Keratinocyte (primary cell): ENCODE data around the gene CD4. TPM values are rescaled to one million over a fixed set of nuclear protein-coding genes. Genes with fewer than 3 reads are reported as not detected.

Source experiments
- DNase-seq: peaks from one replicate; pipeline ENCODE4 v3.0.0-alpha.2; 2011; ENCODE audit warnings: low read depth, missing footprints, low spot score
- FAIRE-seq: peaks from 2 replicates; lab custom pipeline; 2011; peaks lifted over from hg19 to GRCh38; lab: Jason Lieb, UNC
- H2AFZ ChIP-seq: 2 replicates; pipeline ENCODE4 v1.6.0; 2012; ENCODE audit warnings: low read length, control low read depth, inconsistent platforms; ENCODE audit not compliant: control insufficient read depth
- H3K27ac ChIP-seq: 2 replicates; pipeline ENCODE4 v1.5.1; 2011; ENCODE audit warnings: low read length; ENCODE audit not compliant: control insufficient read depth, insufficient read depth
- H3K27me3 ChIP-seq: 3 replicates; pipeline ENCODE4 v1.6.0; 2011; ENCODE audit warnings: low read length; ENCODE audit not compliant: control insufficient read depth, insufficient read depth; ENCODE audit errors: extremely low read depth
- H3K36me3 ChIP-seq, 2 experiments: 2 replicates in 1 of 2; 3 replicates in 1 of 2; pipeline ENCODE4 v1.5.1; 2011; ENCODE audit warnings: low read length in 2 of 2, mild to moderate bottlenecking in 1 of 2; ENCODE audit not compliant: control insufficient read depth in 2 of 2, insufficient read depth in 2 of 2; ENCODE audit errors: extremely low read depth in 1 of 2
- H3K4me1 ChIP-seq: 3 replicates; pipeline ENCODE4 v1.5.1; 2011; ENCODE audit warnings: low read length; ENCODE audit not compliant: control insufficient read depth, insufficient read depth; ENCODE audit errors: extremely low read depth
- H3K4me2 ChIP-seq: 3 replicates; pipeline ENCODE4 v1.6.0; 2011; ENCODE audit warnings: low read depth, low read length; ENCODE audit not compliant: control insufficient read depth, insufficient read depth; ENCODE audit errors: extremely low read depth
- H3K4me3 ChIP-seq, 3 experiments: fragments of 200-600 bp in 1 of 3; sonication (generic) in 1 of 3; 2 replicates in 2 of 3; 3 replicates in 1 of 3; pipeline ENCODE4 v1.5.1; 2011 to 2016; ENCODE audit warnings: low read length in 3 of 3, mild to moderate bottlenecking in 3 of 3, control low read depth in 2 of 3, inconsistent platforms in 1 of 3, low read depth in 1 of 3, mixed read lengths in 1 of 3, mixed run types in 1 of 3, moderate library complexity in 1 of 3; ENCODE audit not compliant: control insufficient read depth in 2 of 3, insufficient read depth in 2 of 3; ENCODE audit errors: extremely low read depth in 1 of 3
- H3K79me2 ChIP-seq: 2 replicates; pipeline ENCODE4 v1.6.0; 2012; ENCODE audit warnings: low read length; ENCODE audit not compliant: control insufficient read depth, insufficient read depth
- H3K9ac ChIP-seq: 3 replicates; pipeline ENCODE4 v1.6.0; 2011; ENCODE audit warnings: low read length; ENCODE audit not compliant: control insufficient read depth, insufficient read depth; ENCODE audit errors: extremely low read depth
- H3K9me1 ChIP-seq: 3 replicates; pipeline ENCODE4 v1.6.0; 2011; ENCODE audit warnings: low read length; ENCODE audit not compliant: control insufficient read depth, insufficient read depth; ENCODE audit errors: extremely low read depth
- H3K9me3 ChIP-seq: 2 replicates; pipeline ENCODE4 v1.5.1; 2012; ENCODE audit warnings: low read depth, low read length; ENCODE audit not compliant: control insufficient read depth
- H4K20me1 ChIP-seq: 3 replicates; pipeline ENCODE4 v1.6.0; 2011; ENCODE audit warnings: low read length; ENCODE audit not compliant: control insufficient read depth, insufficient read depth; ENCODE audit errors: extremely low read depth
- CTCF ChIP-seq, 3 experiments: IDR thresholded peaks in 1 of 3; conservative IDR thresholded peaks in 1 of 3; optimal IDR thresholded peaks in 1 of 3; 2 replicates in 2 of 3; 3 replicates in 1 of 3; pipeline versions ENCODE3 to v1.5.1; 2011; ENCODE audit warnings: low read length in 3 of 3, mild to moderate bottlenecking in 3 of 3, moderate library complexity in 2 of 3, control low read depth in 1 of 3, inconsistent platforms in 1 of 3; ENCODE audit not compliant: insufficient read depth in 2 of 3; ENCODE audit errors: extremely low read depth in 1 of 3
- EZH2 ChIP-seq: IDR thresholded peaks from one replicate; pipeline ENCODE4 v1.6.1; 2012; ENCODE audit warnings: inconsistent platforms, mild to moderate bottlenecking, low read length, moderate library complexity
- dilution Hi-C: fragments of 300-500 bp; cut with MboI; formaldehyde crosslinking; loops from one replicate; pipeline ENCODE4 v1.7.0; 2020; ENCODE audit warnings: low sequenced_read_pairs; ENCODE audit not compliant: extremely low pct_ligation_motif_present
- polyA plus RNA-seq, 5 experiments: library from polyadenylated mRNA; depleted of rRNA in 3 of 5; stranded (reverse) in 3 of 5; stranded (forward) in 1 of 5; unstranded in 1 of 5; fragments of >200 nt; gene quantifications; 1 replicate in 1 of 5; 2 replicates in 3 of 5; 3 replicates in 1 of 5; pipeline versions ENCODE4 v1.2.1 to v1.2.3, GENCODE V29; 2011 to 2012; ENCODE audit warnings: missing spikeins in 2 of 5, low read depth in 1 of 5, low replicate concordance in 1 of 5

The CD4 gene
- polyA plus RNA-seq, 1 donor (not counting 4 experiments of a cell fraction or from before 2014, with no cell fraction given) = 0.01 TPM

GRCh38 chr12:6765634-6766581 is 23.4 kb upstream of the CD4 start, which contains the start of gene PTMS:
Gene PTMS, plus strand, starts transcription at chr12:6766363. Its CDS starts 343 bp downstream, at chr12:6766706.
- dilution Hi-C loops = no loop called here
- peak; percentile 48 for FAIRE-seq
- peak within 1 kb of the TSS; percentile 75 for H3K4me2 ChIP-seq

GRCh38 chr12:6766651-6767349 is 22.5 kb upstream of the CD4 start:
- H3K9me1 ChIP-seq = no peaks in the 10 kb centered on the region
- FAIRE-seq = no peak
- dilution Hi-C loops = no loop called here
- peak overlapping the region; percentile 66 to 90 (median 80) for H3K4me3 ChIP-seq
- peak overlapping the region; percentile 26 for H3K27ac ChIP-seq
- peaks cover 4 to 7% of the 10 kb centered on the region in 2 experiments for H3K36me3 ChIP-seq
- H3K27me3 ChIP-seq = no peaks in the 10 kb centered on the region
- H2AFZ ChIP-seq = peak overlapping the region; percentile 63
- no peak for DNase-seq
- H3K9me3 ChIP-seq = no peaks in the 10 kb centered on the region
- H3K4me1 ChIP-seq = peaks cover 32% of the 10 kb centered on the region
- peaks cover 11% of the 10 kb centered on the region for H3K79me2 ChIP-seq
- H3K4me2 ChIP-seq = peak overlapping the region; percentile 75
- no peak for TF ChIP-seq EZH2
- peak in 2 of 3 experiments; percentile 72 to 75 for TF ChIP-seq CTCF (optimal IDR thresholded peaks at IDR 0.05 in 1 of 3, IDR thresholded peaks at IDR 0.05 in 1 of 3, conservative IDR thresholded peaks at IDR 0.05 in 1 of 3; ENCODE audit: extremely low read depth in 1 of 3, insufficient read depth in 2 of 3, low read length in 3 of 3)
- no peaks in the 10 kb centered on the region for H4K20me1 ChIP-seq
- peak overlapping the region; percentile 80 for H3K9ac ChIP-seq

More at GRCh38 chr12:6765634-6766581, 23.4 kb upstream of the CD4 start, which contains the start of gene PTMS:
- peak within 1 kb of the TSS; percentile 26 for H3K27ac ChIP-seq
- no peaks in the 10 kb centered on the region for H3K9me3 ChIP-seq
- no peaks in the 10 kb centered on the region for H3K27me3 ChIP-seq
- peaks cover 0 to 6% of the 10 kb centered on the region in 2 experiments for H3K36me3 ChIP-seq
- peak within 1 kb of the TSS; percentile 66 to 90 (median 80) for H3K4me3 ChIP-seq
- H3K9ac ChIP-seq = peak within 1 kb of the TSS; percentile 80
- TF ChIP-seq EZH2 (no peak), CTCF (optimal IDR thresholded peaks at IDR 0.05 in 1 of 3, IDR thresholded peaks at IDR 0.05 in 1 of 3, conservative IDR thresholded peaks at IDR 0.05 in 1 of 3; ENCODE audit: extremely low read depth in 1 of 3, insufficient read depth in 2 of 3, low read length in 3 of 3) (no peak)
- no peaks in the 10 kb centered on the region for H4K20me1 ChIP-seq
- H3K9me1 ChIP-seq = no peaks in the 10 kb centered on the region
- no peak for DNase-seq
- peak within 1 kb of the TSS; percentile 63 for H2AFZ ChIP-seq
- peaks cover 11% of the 10 kb centered on the region for H3K79me2 ChIP-seq
- peaks cover 32% of the 10 kb centered on the region for H3K4me1 ChIP-seq
